GM19193 (cell line): Measurements from ENCODE around the gene NR1D2.

Source experiments
- POLR2A ChIP-seq: IDR thresholded peaks from 4 replicates; pipeline ENCODE4 v1.6.1; 2011; ENCODE audit not compliant: insufficient read depth, insufficient read length; ENCODE audit errors: extremely low read depth

NR1D2 gene

DNA sequence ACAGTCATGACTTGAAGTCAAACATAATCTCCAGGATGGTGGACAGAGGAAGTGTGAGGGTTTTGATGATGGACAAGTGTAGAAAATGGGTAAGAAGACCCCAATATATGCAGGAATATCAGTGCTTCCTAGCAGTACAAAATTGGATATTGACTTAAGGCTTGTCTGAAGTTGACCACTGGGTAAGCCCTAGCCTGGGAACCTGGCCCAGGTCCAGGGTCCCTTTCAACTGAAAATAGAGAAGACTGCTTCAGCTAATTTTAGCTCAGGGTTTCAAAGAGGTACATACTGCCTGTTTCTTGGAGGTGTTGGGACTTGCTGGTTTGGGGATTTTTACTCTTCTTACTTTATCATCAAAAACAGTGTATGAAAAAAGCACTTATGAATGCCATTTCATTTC, 4.7 kb downstream of the NR1D2 start:
- no peak for TF ChIP-seq POLR2A

DNA sequence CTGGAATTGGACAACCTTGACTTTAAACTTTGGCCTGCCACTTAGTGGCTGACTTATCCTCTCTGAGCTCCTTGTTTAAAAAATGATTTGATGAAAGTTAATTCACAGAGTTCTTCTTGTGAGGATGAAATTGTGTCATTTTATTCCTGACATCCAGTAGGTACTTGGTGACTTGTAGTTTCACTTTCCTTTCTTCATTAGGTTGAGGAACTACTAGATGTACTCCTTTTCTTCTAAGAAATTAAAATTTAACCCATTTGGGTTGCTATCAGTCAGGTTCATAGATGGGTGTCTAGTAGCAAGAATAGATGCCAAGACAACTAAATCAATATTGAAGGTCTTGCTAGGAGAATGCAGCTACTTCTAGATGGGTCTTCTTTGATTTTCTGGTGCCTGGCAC, 5.2 kb downstream of the NR1D2 start:
- TF ChIP-seq POLR2A: no peak

DNA sequence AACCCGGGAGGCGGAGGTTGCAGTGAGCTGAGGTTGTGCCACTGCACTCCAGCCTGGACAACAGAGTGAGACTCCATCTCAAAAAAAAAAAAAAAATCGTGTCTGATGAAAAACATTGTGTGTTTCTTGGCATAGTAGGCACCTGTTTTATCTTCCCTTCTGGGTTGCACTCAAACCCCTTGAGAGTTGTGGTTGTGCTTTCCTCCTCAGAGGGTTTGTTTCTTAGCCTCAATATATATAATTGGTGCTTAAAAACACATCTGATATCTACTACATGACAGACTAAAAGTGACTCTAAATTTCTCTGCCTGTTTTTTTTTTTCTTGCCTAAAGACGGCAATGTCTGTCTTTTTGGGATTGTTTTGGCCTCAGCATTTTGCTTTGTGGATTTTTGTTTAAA, 7.6 kb downstream of the NR1D2 start:
- TF ChIP-seq POLR2A: no peak

DNA sequence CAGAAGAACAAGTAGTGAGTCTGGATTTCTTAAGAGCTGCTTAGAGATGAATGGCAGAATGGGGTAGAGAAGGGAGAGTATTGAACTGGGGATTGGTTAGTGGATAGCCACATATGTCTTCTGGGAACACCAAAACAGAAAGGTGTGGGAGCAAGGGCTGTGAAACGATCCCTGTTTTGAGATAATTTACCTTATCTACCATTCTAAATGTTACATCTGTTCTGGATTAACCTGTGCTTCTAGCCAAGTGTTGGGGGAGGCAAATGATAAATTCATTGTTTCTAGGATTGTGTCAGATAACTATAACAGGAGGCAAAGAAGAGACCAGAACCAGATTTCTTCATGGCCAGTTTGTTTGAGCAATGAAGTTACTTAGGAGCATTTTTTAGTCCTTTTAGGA, 8.4 kb downstream of the NR1D2 start:
- no peak for TF ChIP-seq POLR2A

DNA sequence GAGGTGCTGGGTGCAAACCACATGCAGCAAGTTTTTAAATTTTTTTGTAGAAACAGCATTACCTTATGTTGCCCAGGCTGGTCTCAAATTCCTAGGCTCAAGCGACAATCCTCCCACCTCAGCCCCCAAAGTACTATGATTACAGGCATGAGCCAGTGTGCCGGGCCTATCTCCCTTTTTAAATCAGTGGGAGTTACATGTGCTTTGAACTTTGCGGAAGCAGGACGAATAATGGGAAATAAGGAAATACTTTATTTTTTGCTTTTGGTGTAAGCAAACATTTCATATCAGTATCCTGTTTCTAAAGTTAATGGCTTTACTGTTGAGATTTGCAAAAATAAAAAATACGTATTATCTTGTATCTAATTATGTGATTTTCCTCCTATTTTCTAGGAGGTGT, 9.1 kb downstream of the NR1D2 start:
- TF ChIP-seq POLR2A: no peak

DNA sequence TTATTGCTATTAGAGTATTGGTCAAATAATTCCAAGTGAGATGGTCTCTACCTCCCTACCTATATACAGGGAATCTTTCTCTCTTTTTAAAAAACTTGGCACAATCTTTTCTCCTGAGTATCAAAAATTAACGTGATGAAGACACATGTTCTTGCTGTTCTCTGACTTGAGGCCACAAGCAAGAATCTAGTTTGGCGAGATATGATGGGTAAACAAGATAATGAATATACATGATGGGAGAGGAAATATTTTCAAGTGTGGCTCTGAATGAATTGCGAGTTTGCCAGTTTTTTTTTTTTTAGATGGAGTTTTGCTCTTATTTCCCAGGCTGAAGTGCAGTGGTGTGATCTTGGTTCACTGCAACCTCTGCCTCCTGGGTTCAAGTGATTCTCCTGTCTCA, 11.6 kb downstream of the NR1D2 start:
- no peak for TF ChIP-seq POLR2A

DNA sequence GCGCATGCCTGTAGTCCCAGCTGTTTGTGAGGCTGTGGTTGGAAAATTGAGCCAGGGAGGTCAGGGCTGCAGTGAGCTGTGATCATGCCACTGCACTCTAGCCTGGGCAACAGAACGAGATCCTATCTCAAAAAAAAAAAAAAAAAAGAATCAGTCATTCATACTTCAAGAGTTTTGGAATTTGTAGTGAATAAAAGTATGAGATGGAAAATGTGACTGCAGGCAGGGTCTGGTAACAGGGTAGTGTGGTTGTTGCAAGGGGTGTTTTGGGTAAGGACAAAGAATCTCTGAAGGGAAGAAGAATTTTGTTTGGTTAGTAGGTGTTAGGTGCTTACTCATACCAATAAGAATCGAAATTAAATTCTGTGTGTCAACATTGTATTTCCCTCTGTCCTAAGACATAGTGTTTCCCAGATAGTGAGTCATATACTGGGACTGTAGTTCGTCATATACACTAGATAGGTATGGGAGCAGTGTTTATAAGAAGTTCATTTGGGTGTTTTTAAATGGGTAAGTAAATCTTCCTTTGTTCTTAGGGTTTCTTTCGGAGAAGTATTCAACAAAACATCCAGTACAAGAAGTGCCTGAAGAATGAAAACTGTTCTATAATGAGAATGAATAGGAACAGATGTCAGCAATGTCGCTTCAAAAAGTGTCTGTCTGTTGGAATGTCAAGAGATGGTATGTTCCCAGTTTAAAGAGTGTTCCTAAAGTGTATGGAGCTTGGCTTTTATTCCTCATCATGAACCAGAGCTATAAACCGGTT, 14.2 kb downstream of the NR1D2 start:
- no peak for TF ChIP-seq POLR2A

DNA sequence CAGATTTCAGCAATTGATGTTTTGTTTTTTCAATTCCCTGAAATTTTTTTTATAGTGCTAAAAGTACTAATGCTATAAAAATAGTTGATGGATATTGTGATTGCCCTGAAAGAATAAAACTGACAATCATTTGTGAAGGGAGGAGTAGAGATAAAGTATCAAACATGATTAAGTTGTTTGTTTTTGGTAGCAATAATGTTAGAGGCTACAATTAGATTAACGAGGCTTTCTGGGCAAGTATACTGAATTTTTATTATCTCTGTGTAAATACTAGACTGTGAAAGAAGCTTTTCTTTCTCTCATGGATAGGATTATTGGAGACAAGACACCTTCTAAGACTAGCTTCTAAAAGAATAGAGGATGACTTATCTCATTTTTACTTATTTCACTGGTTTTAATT, 15.6 kb downstream of the NR1D2 start:
- TF ChIP-seq POLR2A: no peak

DNA sequence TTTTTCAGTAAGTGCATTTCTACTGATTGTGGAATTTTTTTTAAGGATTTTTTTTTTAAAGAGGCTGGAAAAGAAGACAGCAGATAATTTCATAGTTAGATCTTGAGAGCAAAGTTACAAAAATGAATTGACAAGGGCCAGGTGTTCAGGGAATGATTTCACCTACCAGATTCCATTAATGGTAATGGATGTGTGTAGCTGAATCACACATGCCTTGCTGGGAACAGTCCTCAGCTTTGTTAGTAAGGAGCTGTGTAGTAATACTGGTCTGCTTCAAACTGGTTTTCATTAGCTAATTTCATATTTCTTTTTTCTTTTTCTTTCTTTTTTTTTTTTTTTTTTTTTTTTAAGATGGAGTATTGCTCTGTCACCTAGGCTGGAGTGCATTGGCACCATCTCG, 16.0 kb downstream of the NR1D2 start:
- no peak for TF ChIP-seq POLR2A

DNA sequence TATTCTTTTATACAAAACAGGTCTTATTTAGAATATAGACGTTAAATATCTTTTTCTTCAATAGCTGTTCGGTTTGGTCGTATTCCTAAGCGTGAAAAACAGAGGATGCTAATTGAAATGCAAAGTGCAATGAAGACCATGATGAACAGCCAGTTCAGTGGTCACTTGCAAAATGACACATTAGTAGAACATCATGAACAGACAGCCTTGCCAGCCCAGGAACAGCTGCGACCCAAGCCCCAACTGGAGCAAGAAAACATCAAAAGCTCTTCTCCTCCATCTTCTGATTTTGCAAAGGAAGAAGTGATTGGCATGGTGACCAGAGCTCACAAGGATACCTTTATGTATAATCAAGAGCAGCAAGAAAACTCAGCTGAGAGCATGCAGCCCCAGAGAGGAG, 16.8 kb downstream of the NR1D2 start:
- no peak for TF ChIP-seq POLR2A

DNA sequence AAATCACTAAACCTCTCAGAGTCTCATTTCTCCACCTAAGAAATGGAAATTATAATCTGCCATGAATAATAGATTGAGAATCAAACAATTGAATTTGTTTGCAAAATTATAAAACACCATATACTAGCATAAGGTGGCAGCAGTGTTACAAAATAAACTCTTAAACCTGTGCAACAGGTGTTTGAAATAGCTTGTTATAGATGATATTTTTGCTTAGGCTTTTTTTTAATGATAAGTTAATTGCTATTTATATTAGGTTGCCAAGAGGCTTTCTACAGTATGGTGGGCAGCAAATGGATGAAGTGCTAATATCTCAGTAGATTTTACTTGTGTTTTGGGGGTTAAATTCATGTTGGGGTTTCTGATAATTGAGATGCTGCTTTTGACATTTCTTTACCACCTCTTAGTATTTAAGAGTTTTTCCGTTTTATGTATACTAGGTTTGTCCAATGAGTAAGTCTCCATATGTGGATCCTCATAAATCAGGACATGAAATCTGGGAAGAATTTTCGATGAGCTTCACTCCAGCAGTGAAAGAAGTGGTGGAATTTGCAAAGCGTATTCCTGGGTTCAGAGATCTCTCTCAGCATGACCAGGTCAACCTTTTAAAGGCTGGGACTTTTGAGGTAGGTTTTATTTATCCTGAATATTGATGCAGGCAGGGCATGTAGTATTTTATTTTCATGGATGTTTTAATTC, 19.6 kb downstream of the NR1D2 start:
- TF ChIP-seq POLR2A: no peak

DNA sequence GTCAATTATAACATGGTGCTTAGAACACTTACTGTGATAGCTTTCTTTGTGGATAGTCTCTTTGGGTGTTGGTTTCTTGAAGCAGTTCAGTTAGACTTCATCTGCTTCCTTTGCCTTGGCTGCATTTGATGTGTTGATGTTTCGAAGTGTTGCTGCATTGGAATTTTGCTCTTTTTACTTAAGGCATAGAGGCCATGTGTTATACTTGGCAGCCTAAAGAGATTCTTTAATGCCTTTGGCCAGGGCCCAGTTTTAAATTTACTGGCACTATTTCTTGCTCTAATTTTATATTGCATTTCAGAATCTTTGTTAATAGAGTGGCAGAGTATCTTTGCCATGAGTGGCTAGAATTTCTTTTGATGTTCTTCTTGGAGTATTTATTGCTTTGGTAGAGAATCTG, 21.2 kb downstream of the NR1D2 start:
- TF ChIP-seq POLR2A: no peak

DNA sequence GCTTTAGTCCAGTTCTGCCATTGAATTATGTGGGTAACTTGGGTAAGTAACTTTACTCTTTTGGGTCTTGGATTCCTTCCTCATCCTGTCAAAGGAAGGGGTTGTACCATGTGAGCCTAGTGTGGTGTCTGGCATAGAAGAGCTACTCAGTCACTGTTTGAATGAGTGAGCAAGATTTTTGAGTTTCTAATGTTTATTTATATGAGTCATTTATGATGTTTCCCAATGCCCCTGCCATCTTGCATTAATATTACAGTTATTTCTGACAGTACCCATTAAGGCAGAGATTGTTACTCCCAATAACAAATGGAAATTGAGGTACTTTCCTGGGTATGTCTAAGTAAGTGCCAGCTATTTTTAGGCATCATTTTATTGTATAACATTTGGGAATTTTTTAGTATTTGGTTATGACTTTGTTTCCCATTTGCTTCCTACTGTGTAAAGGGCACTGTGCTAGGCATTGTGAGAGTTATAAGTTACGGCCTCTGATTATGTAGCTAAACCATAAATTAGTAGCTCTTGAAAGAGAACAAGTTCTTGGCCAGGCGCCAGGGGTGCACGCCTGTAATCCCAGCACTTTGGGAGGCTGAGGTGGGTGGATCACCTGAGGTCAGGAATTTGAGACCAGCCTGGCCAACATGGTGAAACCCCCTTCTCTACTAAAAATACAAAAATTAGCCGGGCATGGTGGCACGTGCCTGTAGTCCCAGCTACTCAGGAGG, 23.5 kb downstream of the NR1D2 start:
- no peak for TF ChIP-seq POLR2A

DNA sequence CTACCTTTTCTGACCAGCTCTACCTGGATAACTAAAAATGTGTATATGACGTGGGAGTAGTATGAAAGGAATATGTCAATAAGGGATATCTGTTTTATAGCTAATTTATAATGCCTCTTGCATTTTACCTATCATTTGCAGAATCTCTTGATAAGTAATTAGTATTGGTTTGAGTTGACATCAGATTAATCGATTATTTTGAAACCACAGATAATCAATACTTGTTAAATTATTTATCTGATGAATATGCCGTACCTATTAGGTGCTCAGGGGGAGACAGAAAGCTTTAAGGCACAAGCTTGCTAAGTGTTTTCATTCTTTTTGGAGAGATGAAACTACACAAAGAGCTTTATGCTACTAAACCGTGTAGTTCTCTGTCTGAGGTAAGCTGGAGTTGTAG, 24.3 kb downstream of the NR1D2 start:
- TF ChIP-seq POLR2A: no peak

DNA sequence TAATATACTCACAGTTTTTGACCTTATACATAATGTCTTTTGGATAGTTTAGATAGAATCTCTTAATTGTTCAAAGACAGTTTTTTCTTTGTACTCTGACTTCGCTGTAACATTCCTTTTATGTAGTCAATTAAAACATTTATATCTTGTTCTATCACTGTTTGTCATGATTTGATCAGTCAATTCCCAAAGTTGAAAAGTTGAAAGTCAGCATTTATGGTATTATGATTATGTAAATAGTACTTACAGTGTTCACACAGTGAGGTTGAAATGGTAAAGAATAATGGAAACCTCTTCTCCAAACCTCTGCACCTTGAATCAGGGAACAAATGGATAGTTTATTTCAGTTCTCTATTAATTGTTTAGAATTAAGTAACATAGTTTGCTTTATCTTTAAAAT, 26.6 kb downstream of the NR1D2 start:
- no peak for TF ChIP-seq POLR2A

DNA sequence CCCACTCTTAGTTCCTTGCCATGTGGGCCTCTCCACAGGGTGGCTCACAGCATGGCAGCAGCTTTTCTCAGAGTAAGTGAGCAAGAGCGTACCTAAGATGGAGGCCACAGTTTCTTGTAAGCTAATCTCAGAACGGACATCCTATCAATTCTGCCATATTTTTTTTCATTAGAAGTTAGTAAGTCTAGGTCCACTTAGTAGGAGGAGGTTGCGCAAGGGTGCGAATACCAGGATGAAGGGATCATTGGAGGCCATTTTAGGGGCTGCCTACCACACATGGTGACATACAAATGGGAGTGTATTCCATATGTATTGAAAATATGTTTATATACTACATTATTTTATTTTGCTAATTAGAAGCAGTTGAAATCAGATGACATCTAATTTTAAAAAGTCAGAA, 31.5 kb downstream of the NR1D2 start:
- TF ChIP-seq POLR2A: no peak

DNA sequence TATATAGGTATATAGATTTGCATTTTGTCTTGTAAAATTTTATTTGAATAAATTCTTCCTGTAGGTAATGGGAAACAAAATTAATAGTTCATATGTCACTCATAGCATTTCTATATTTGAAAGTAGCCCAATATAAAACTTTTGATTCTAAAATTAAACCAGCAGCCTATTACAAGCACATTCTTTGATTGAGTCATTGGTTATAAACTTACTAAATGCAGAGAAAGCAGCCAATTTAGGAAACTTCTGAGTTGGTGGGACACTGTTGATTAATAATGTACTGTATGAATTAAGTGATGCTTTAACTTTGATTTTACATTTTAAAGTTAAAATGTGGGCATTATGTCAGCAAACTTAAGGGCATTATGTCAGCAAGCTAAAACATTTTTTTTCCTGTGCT, 34.5 kb downstream of the NR1D2 start:
- TF ChIP-seq POLR2A: no peak

DNA sequence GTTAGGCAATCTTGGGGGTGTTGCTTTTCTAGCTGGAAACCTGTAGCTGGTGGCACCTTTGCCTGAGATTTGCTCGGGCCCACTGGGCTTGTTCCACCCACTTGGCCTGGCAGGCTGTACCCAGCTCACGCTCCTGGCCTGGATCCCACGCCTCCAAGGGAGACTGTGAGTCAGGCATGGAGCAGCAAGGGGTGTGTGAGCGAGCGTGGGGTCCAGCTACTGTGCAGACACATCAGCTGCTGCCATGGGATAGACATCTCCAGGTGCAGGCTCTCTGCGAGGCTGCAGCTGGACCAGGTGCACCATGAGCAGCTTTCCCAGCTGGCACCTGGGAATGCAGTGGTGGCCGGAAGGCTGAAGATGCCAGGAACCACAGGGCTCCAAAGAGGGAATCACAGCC, 36.0 kb downstream of the NR1D2 start:
- TF ChIP-seq POLR2A: no peak
